PFSK-1 (cell line): ENCODE measurements around the gene NUP210L.

Experiments used
- FOXP2 ChIP-seq: optimal IDR thresholded peaks from 2 replicates; pipeline ENCODE3; 2011; ENCODE audit warnings: borderline replicate concordance, control low read depth, inconsistent platforms; ENCODE audit not compliant: insufficient read depth; ENCODE audit errors: extremely low read length, extremely low read depth
- POLR2AphosphoS5 ChIP-seq: IDR thresholded peaks from 2 replicates; pipeline ENCODE4 v1.6.1; 2012; ENCODE audit warnings: low read depth, mild to moderate bottlenecking, control low read depth, low read length, moderate library complexity
- SIN3A ChIP-seq: IDR thresholded peaks from 2 replicates; pipeline ENCODE4 v1.6.1; 2012; ENCODE audit warnings: mild to moderate bottlenecking, low read length, moderate library complexity, borderline replicate concordance; ENCODE audit not compliant: insufficient read depth
- TAF1 ChIP-seq: IDR thresholded peaks from 2 replicates; pipeline ENCODE4 v1.6.1; 2012; ENCODE audit warnings: low read length, control low read depth, borderline replicate concordance; ENCODE audit not compliant: insufficient read depth
- TF ChIP-seq, protein P1 (sequence below), 2 experiments: IDR thresholded peaks; 2 replicates each; pipeline versions ENCODE4 v1.6.1 to v1.8.0; 2011 to 2012; ENCODE audit warnings: low read depth in 2 of 2, low read length in 2 of 2, control low read depth in 1 of 2, inconsistent platforms in 1 of 2, mild to moderate bottlenecking in 1 of 2, moderate library complexity in 1 of 2; ENCODE audit not compliant: insufficient read depth in 1 of 2

NUP210L gene

GRCh38 chr1:154192476-154192875 lies 37.6 kb upstream of the NUP210L start:
- no peak for TF ChIP-seq POLR2AphosphoS5
- TF ChIP-seq, protein P1, sequence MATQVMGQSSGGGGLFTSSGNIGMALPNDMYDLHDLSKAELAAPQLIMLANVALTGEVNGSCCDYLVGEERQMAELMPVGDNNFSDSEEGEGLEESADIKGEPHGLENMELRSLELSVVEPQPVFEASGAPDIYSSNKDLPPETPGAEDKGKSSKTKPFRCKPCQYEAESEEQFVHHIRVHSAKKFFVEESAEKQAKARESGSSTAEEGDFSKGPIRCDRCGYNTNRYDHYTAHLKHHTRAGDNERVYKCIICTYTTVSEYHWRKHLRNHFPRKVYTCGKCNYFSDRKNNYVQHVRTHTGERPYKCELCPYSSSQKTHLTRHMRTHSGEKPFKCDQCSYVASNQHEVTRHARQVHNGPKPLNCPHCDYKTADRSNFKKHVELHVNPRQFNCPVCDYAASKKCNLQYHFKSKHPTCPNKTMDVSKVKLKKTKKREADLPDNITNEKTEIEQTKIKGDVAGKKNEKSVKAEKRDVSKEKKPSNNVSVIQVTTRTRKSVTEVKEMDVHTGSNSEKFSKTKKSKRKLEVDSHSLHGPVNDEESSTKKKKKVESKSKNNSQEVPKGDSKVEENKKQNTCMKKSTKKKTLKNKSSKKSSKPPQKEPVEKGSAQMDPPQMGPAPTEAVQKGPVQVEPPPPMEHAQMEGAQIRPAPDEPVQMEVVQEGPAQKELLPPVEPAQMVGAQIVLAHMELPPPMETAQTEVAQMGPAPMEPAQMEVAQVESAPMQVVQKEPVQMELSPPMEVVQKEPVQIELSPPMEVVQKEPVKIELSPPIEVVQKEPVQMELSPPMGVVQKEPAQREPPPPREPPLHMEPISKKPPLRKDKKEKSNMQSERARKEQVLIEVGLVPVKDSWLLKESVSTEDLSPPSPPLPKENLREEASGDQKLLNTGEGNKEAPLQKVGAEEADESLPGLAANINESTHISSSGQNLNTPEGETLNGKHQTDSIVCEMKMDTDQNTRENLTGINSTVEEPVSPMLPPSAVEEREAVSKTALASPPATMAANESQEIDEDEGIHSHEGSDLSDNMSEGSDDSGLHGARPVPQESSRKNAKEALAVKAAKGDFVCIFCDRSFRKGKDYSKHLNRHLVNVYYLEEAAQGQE (IDR thresholded peaks at IDR 0.05; ENCODE audit: insufficient read depth in 1 of 2, low read depth in 2 of 2, low read length in 2 of 2), result no peak
- TF ChIP-seq FOXP2, result no peak
- no peak for TF ChIP-seq TAF1
- no peak for TF ChIP-seq SIN3A

DNA sequence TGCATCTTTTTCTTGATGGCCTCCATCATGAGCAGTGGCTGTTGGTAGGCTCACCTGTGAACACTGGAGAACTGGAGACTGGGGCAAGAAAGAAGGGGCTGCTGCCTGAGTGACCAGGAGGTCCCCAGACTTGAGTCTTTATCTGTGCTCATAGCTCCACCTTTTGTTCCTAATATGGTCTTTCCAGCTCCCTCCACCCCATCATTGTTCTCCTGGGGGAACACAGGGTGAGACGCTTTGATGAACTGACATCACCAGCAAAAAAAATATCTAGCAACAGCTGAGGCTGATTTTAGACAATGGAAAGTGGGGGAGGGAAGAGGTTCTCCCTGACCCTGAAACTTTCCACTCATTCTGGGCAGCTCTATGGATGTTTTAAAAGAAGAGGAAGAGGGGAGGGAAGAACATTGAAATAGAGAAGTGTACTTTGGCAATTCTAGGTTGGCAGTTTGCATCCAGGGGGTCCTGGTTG lies 37.2 kb upstream of the NUP210L start, which contains the start of gene TPM3:
TSS of gene TPM3 (minus strand) at position 111 of the 472 bp plus-strand sequence. CDS start at position 29, 82 bp downstream.
- TF ChIP-seq SIN3A (no peak), FOXP2 (no peak), TAF1 (no peak), POLR2AphosphoS5 (no peak)
- TF ChIP-seq, protein P1 (IDR thresholded peaks at IDR 0.05; ENCODE audit: insufficient read depth in 1 of 2, low read depth in 2 of 2, low read length in 2 of 2), result no peak

DNA sequence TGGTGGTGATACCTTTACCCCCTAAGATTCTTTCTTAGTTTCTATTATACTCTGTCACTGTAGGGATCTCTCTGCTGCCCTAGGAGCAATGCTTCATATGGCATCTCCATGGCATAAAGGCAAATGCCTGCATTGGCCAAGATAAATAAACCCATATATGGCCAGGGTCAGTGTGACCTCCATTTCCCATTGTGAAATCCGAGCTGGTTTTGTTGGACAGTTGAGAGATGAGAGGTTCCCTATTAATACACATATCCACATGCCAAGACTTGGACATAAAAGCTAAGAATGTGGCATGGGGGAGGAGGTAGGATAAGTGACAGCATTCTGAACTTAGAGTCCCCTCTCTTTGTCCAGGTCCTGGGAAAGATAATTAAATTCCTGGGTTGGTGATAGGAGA lies 35.7 kb upstream of the NUP210L start:
- no peak for TF ChIP-seq TAF1
- TF ChIP-seq FOXP2, result no peak
- TF ChIP-seq SIN3A, result no peak
- TF ChIP-seq, protein P1 (IDR thresholded peaks at IDR 0.05; ENCODE audit: insufficient read depth in 1 of 2, low read depth in 2 of 2, low read length in 2 of 2), result no peak
- TF ChIP-seq POLR2AphosphoS5, result no peak

GRCh38 chr1:154186852-154187501 lies 32.1 kb upstream of the NUP210L start:
- TF ChIP-seq POLR2AphosphoS5, result no peak

- TF ChIP-seq SIN3A (no peak), FOXP2 (no peak), TAF1 (no peak)
- TF ChIP-seq, protein P1 (IDR thresholded peaks at IDR 0.05; ENCODE audit: insufficient read depth in 1 of 2, low read depth in 2 of 2, low read length in 2 of 2), result no peak
These were observed 31.3 kb upstream of the NUP210L start for GRCh38 chr1:154186177-154186576.
